Heart left ventricle (tissue), 16 donors: ENCODE results near the gene GABRB1. TPM values are rescaled to one million over a fixed set of nuclear protein-coding genes. Genes with fewer than 3 reads are reported as not detected.

ENCODE experiments used
- ATAC-seq, 4 donors: fragments of 200-7000 bp; cut with Tn5 transposase; one replicate each; pipeline ENCODE4 v1.9.1; 2020 to 2022; ENCODE audit warnings: moderate library complexity in 4 of 4, mild to moderate bottlenecking in 3 of 4, moderate number of reproducible peaks in 1 of 4
- DNase-seq, 5 donors: peaks; one replicate each; pipeline ENCODE4 v3.0.0-alpha.2; 2020
- H3K27ac ChIP-seq, 12 donors: fragments of 200-600 bp; sonication (generic) in 4 of 12; one replicate each; pipeline versions ENCODE4 v1.5.0 to v1.8.0; 2016 to 2022; ENCODE audit warnings: mild to moderate bottlenecking in 2 of 12
- H3K27me3 ChIP-seq, 9 donors: fragments of 200-600 bp; sonication (generic) in 2 of 9; one replicate each; pipeline versions ENCODE4 v1.5.1 to v1.8.0; 2016 to 2022; ENCODE audit warnings: mild to moderate bottlenecking in 3 of 9
- H3K36me3 ChIP-seq, 9 donors: fragments of 200-600 bp; sonication (generic) in 2 of 9; one replicate each; pipeline versions ENCODE4 v1.5.0 to v1.8.0; 2018 to 2022; ENCODE audit warnings: mild to moderate bottlenecking in 2 of 9
- H3K4me1 ChIP-seq, 12 donors: fragments of 200-600 bp; sonication (generic) in 4 of 12; one replicate each; pipeline versions ENCODE4 v1.5.0 to v1.8.0; 2016 to 2022; ENCODE audit warnings: mild to moderate bottlenecking in 3 of 12
- H3K4me3 ChIP-seq, 12 donors: fragments of 200-600 bp; sonication (generic) in 4 of 12; one replicate each; pipeline versions ENCODE4 v1.5.0 to v1.8.0; 2017 to 2022; ENCODE audit warnings: mild to moderate bottlenecking in 9 of 12, moderate library complexity in 4 of 12
- H3K9me3 ChIP-seq, 12 donors: fragments of 200-600 bp; sonication (generic) in 4 of 12; one replicate each; pipeline versions ENCODE4 v1.5.0 to v1.8.0; 2016 to 2022; ENCODE audit warnings: mild to moderate bottlenecking in 1 of 12
- POLR2A ChIP-seq, 2 donors: fragments of 450-650 bp; IDR thresholded peaks; one replicate each; pipeline ENCODE4 v1.6.1; 2017; ENCODE audit warnings: antibody characterized with exemption in 2 of 2, mild to moderate bottlenecking in 2 of 2, moderate library complexity in 2 of 2
- WGBS, 4 donors: extraction: QIAGEN DNeasy Blood & Tissue Kit in 2 of 4; methylation state at CpG; one replicate each; pipeline versions ENCODE4 v1.1.5 to v1.1.7; 2013 to 2018; 5-methylcytosine and 5-hydroxymethylcytosine counted together
- intact Hi-C, 10 donors: fragments of 100-400 bp; cut with DNase I; formaldehyde crosslinking; loops; one replicate each; pipeline versions ENCODE4 v1.11.1 to v1.14.2; 2022
- polyA plus RNA-seq, 2 donors: library from polyadenylated mRNA; stranded (reverse); fragments of 200-250 nt; gene quantifications; one replicate each; pipeline ENCODE4 v1.2.3, GENCODE V29; 2013
- total RNA-seq, 9 donors: library from RNA; depleted of rRNA in 2 of 9; stranded (reverse); fragments of >200 nt in 2 of 9; fragmentation: NEBNext Ultra II Directional in 3 of 9; extraction: Animal tissue kit (Norgen Biotek cat#: 25700) in 3 of 9; gene quantifications; one replicate each; pipeline versions ENCODE4 v1.1.0 to v1.2.4, GENCODE V29; 2016 to 2023
- TF ChIP-seq, protein P1 (sequence below), 12 donors: fragments of 200-600 bp; sonication (generic) in 4 of 12; IDR thresholded peaks; one replicate each; pipeline versions ENCODE4 v1.5.0 to v1.8.0; 2018 to 2022; ENCODE audit warnings: antibody characterized with exemption in 12 of 12, mild to moderate bottlenecking in 5 of 12
- donor health status: ischemic (EF 13 %, LVEDD 7.1; RV severe dilation, severe dysfunction).
- donor health status: healthy with polysubstance abuse.
- donor health status: DM: no; HTN: yes; CAD: no.
- donor health status: DM: no; HTN: no; CAD: no.
- donor health status: ischemic (EF 25% LVEDD 6.9; RV normal size, moderate dysfunction).
- donor health status: ischemic (EF 25% LVEDD 5.7; RV mildly dilated, moderate dysfunction).
- donor health status: healthy.
- donor health status: DM: yes; HTN: yes; CAD: no.
- donor health status: ischemic (EF 35%, LVEDD 5.7; RV mildly dilated, moderate dysfunction).
- donor health status: nonischemic (EF 11% LVEDD 7.7; RV severe dilation, severe dysfunction).
- donor health status: DM: yes; HTN: yes; CAD: no.
- donor health status: PGD.
- donor health status: ischemic (EF 29% LVEDD 5.4; RV normal size, mild dysfunction).
- donor health status: nonischemic (EF 23%, LVEDD 6.1; RV moderate dilation, normal function).

GABRB1 gene
- total and polyA plus RNA-seq, 11 donors, result 1.0 to 13.6 (median 4.5) TPM

DNA sequence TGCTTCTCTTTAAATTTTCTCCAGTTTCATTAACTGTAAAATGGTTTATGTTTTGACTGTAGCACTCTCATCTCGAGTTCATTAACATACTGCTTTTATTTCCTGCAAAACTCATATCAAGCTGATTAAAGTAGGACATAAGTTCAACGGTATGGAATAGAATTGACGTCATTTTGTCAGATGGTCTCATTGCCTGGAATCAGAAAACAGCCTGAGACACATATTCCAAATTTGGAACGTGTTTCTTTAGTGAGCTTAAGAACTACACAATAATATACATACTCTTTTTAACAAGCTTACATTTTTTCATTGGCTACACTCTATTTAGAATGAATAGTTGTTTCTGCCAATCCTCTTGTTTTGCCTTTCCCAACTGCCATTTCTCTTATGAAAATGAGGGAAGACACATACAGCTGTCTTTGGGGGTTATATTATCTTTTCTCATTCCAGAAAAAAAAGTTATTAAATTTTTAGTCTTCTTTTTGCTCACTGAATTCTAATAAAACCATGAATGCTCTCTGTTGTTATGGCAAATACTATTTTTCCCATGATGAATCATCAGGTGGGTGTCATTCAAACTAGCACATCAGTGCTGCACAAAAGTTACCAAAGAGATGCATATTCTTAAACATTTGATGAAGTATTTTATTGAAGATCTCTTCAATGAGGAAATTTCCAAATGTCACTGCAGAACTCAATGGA lies 162.8 kb downstream of the GABRB1 start:
- intact Hi-C loops, result no loop called here
- 55 to 64% (median 58%) methylated on average over 4 of the region's 4 CpGs for WGBS, 4 donors
- Histone ChIP-seq H3K4me1 (peaks cover 0 to 6% (median 0%) of the 10 kb centered on the region in 12 donors), H3K9me3 (no peaks in the 10 kb centered on the region), H3K27ac (no peak overlapping the region), H3K27me3 (no peaks in the 10 kb centered on the region), H3K4me3 (no peak overlapping the region), H3K36me3 (no peaks in the 10 kb centered on the region)
- no peak for TF ChIP-seq POLR2A (IDR thresholded peaks at IDR 0.05)
- TF ChIP-seq, protein P1, sequence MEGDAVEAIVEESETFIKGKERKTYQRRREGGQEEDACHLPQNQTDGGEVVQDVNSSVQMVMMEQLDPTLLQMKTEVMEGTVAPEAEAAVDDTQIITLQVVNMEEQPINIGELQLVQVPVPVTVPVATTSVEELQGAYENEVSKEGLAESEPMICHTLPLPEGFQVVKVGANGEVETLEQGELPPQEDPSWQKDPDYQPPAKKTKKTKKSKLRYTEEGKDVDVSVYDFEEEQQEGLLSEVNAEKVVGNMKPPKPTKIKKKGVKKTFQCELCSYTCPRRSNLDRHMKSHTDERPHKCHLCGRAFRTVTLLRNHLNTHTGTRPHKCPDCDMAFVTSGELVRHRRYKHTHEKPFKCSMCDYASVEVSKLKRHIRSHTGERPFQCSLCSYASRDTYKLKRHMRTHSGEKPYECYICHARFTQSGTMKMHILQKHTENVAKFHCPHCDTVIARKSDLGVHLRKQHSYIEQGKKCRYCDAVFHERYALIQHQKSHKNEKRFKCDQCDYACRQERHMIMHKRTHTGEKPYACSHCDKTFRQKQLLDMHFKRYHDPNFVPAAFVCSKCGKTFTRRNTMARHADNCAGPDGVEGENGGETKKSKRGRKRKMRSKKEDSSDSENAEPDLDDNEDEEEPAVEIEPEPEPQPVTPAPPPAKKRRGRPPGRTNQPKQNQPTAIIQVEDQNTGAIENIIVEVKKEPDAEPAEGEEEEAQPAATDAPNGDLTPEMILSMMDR (IDR thresholded peaks at IDR 0.05), result no peak
- no peak for ATAC-seq
- DNase-seq, result no peak

- DNase-seq, result no peak
- H3K36me3 ChIP-seq, result no peaks in the 10 kb centered on the region
Observed at GRCh38 chr4:47195706-47196105, 164.3 kb downstream of the GABRB1 start.

GRCh38 chr4:47198791-47199190 lies 167.4 kb downstream of the GABRB1 start:
- no peak overlapping the region for H3K27ac ChIP-seq
- WGBS, 4 donors, result 55 to 58% (median 55%) methylated on average over 5 of the region's 5 CpGs
- H3K27me3 ChIP-seq, result no peaks in the 10 kb centered on the region
- H3K9me3 ChIP-seq, result no peaks in the 10 kb centered on the region
- ATAC-seq, result no peak
- DNase-seq, result no peak
- intact Hi-C loops, result no loop called here
- no peak overlapping the region for H3K4me3 ChIP-seq
- peaks cover 0 to 6% (median 0%) of the 10 kb centered on the region in 12 donors for H3K4me1 ChIP-seq
- no peaks in the 10 kb centered on the region for H3K36me3 ChIP-seq
- TF ChIP-seq POLR2A (IDR thresholded peaks at IDR 0.05), result no peak
- TF ChIP-seq, protein P1 (IDR thresholded peaks at IDR 0.05), result no peak

More at GRCh38 chr4:47195706-47196105, 164.3 kb downstream of the GABRB1 start:
- Histone ChIP-seq H3K27ac (no peak overlapping the region), H3K9me3 (no peaks in the 10 kb centered on the region), H3K4me3 (no peak overlapping the region), H3K4me1 (peaks cover 0 to 6% (median 0%) of the 10 kb centered on the region in 12 donors), H3K27me3 (no peaks in the 10 kb centered on the region)
- TF ChIP-seq, protein P1 (IDR thresholded peaks at IDR 0.05), result no peak
- no peak for TF ChIP-seq POLR2A (IDR thresholded peaks at IDR 0.05)
- ATAC-seq, result no peak
- intact Hi-C loops, result no loop called here

DNA sequence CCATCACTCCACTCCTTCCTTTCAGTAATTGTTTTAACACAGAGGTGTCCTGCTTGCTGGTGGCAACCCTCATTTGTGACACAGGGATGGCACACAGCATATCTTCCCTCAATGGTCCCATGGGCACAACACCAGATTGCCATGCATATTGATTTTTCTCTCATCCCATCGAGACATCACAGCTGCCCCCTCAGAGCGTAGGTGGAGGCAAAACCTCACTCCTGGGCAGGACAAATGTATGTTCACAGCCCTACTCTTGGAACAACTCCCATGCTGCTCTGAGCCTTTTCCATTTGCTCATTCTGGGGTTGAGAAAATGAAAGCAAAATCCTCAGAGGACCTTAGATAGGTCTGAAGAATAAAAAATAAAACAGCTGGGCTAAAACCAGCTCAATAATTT lies 172.2 kb downstream of the GABRB1 start:
- no peak for ATAC-seq
- H3K4me3 ChIP-seq, result no peak overlapping the region
- no peaks in the 10 kb centered on the region for H3K27me3 ChIP-seq
- H3K36me3 ChIP-seq, result no peaks in the 10 kb centered on the region
- no peak overlapping the region for H3K27ac ChIP-seq
- H3K4me1 ChIP-seq, result no peaks in the 10 kb centered on the region
- WGBS, 4 donors, result 61 to 70% (median 67%) methylated on average over 2 of the region's 2 CpGs
- TF ChIP-seq, protein P1 (IDR thresholded peaks at IDR 0.05), result no peak
- no peak for TF ChIP-seq POLR2A (IDR thresholded peaks at IDR 0.05)
- intact Hi-C loops, result no loop called here
- no peak for DNase-seq
- H3K9me3 ChIP-seq, result no peaks in the 10 kb centered on the region
